Neural progenitor cell (in vitro differentiated cells): ENCODE data around the gene SNUPN. TPM values are rescaled to one million over a fixed set of nuclear protein-coding genes. Genes with fewer than 3 reads are reported as not detected.
A peak's percentile ranks its signal among the peaks of the same experiment; 100 is the strongest.

Experiments used
- DNase-seq: peaks from one replicate; pipeline ENCODE4 v3.0.0-alpha.2; 2016; ENCODE audit warnings: low spot score
- H2AFZ ChIP-seq: fragments of 200-600 bp; sonication (generic); replicated peaks from 2 replicates; pipeline ENCODE4 v1.6.1; 2016; ENCODE audit warnings: antibody characterized with exemption
- H3F3A ChIP-seq: fragments of 200-600 bp; sonication (generic); 2 replicates; pipeline ENCODE4 v1.6.1; 2016; ENCODE audit warnings: antibody characterized with exemption, low read depth
- H3K27ac ChIP-seq: fragments of 200-600 bp; sonication (generic); 2 replicates; pipeline ENCODE4 v1.5.1; 2016; ENCODE audit warnings: mild to moderate bottlenecking
- H3K27me3 ChIP-seq: fragments of 200-600 bp; sonication (generic); 2 replicates; pipeline ENCODE4 v1.6.1; 2016; ENCODE audit warnings: mild to moderate bottlenecking, moderate library complexity
- H3K36me3 ChIP-seq: fragments of 200-600 bp; sonication (generic); 2 replicates; pipeline ENCODE4 v1.5.1; 2016
- H3K4me1 ChIP-seq: fragments of 200-600 bp; sonication (generic); 2 replicates; pipeline ENCODE4 v1.6.1; 2016; ENCODE audit warnings: mixed run types
- H3K4me2 ChIP-seq: fragments of 200-600 bp; sonication (generic); 2 replicates; pipeline ENCODE4 v1.6.1; 2016
- H3K4me3 ChIP-seq: fragments of 200-600 bp; sonication (generic); 2 replicates; pipeline ENCODE4 v1.5.1; 2016
- H3K79me2 ChIP-seq: fragments of 200-600 bp; sonication (generic); 2 replicates; pipeline ENCODE4 v1.6.1; 2016; ENCODE audit warnings: low read depth
- H3K9ac ChIP-seq: fragments of 200-600 bp; sonication (generic); 2 replicates; pipeline ENCODE4 v1.6.1; 2016
- H3K9me3 ChIP-seq: fragments of 200-600 bp; sonication (generic); 2 replicates; pipeline ENCODE4 v1.5.1; 2016; ENCODE audit warnings: low read depth
- H4K20me1 ChIP-seq: fragments of 200-600 bp; sonication (generic); 2 replicates; pipeline ENCODE4 v1.6.1; 2016; ENCODE audit warnings: low read depth
- H3K27ac Mint-ChIP-seq: 3 replicates; pipeline ENCODE4 v1.8.0; 2021; ENCODE audit warnings: mixed read lengths
- H3K27me3 Mint-ChIP-seq: 2 replicates; pipeline ENCODE4 v1.8.0; 2022; ENCODE audit warnings: low read depth, mild to moderate bottlenecking, inconsistent platforms, moderate library complexity, mixed read lengths; ENCODE audit not compliant: insufficient read depth
- H3K36me3 Mint-ChIP-seq: 3 replicates; pipeline ENCODE4 v1.8.0; 2021; ENCODE audit warnings: mixed read lengths
- H3K4me1 Mint-ChIP-seq: 3 replicates; pipeline ENCODE4 v1.8.0; 2021; ENCODE audit warnings: mixed read lengths
- H3K4me3 Mint-ChIP-seq: 3 replicates; pipeline ENCODE4 v1.8.0; 2021; ENCODE audit warnings: mild to moderate bottlenecking, moderate library complexity, mixed read lengths
- H3K9me3 Mint-ChIP-seq: 3 replicates; pipeline ENCODE4 v1.8.0; 2020; ENCODE audit warnings: mixed read lengths
- CTCF ChIP-seq: fragments of 200-600 bp; sonication (generic); IDR thresholded peaks from 2 replicates; pipeline ENCODE4 v1.5.1; 2017; ENCODE audit warnings: antibody characterized with exemption, mild to moderate bottlenecking
- EZH2 ChIP-seq: fragments of 200-600 bp; sonication (generic); IDR thresholded peaks from 2 replicates; pipeline ENCODE4 v1.6.1; 2017; ENCODE audit warnings: antibody characterized with exemption, mild to moderate bottlenecking, moderate library complexity
- EZH2phosphoT487 ChIP-seq: fragments of 200-600 bp; sonication (generic); IDR thresholded peaks from 2 replicates; pipeline ENCODE4 v1.6.1; 2017; ENCODE audit warnings: antibody characterized with exemption
- total RNA-seq: library from RNA; depleted of rRNA; stranded (reverse); fragments of >200 nt; gene quantifications from 2 replicates; pipeline ENCODE4 v1.2.3, GENCODE V29; 2015; ENCODE audit warnings: low replicate concordance

The SNUPN gene
- total RNA-seq, 1 donor from 2014 or later, result 18.4 TPM

DNA sequence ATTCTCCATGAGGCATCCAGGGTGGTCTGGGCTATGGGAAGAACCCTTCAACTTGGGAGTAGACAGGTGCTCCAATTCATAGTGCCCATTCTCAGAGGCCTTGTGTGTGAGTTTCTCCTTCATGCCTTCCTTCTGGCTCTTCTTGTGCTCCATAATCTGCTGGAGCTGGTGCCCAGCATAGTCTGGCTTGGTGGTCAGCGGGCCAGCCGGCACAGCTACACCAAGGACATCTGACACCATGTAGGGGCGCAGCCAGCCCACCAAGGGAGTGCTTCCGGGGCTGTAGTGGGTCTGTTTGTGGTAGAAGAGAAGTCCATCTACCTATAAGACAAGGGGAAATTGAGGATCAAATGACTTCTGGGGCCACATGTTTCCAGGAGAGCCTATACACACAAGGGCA, 27.2 kb downstream of the SNUPN start:
- no peak overlapping the region for H2AFZ ChIP-seq

DNA sequence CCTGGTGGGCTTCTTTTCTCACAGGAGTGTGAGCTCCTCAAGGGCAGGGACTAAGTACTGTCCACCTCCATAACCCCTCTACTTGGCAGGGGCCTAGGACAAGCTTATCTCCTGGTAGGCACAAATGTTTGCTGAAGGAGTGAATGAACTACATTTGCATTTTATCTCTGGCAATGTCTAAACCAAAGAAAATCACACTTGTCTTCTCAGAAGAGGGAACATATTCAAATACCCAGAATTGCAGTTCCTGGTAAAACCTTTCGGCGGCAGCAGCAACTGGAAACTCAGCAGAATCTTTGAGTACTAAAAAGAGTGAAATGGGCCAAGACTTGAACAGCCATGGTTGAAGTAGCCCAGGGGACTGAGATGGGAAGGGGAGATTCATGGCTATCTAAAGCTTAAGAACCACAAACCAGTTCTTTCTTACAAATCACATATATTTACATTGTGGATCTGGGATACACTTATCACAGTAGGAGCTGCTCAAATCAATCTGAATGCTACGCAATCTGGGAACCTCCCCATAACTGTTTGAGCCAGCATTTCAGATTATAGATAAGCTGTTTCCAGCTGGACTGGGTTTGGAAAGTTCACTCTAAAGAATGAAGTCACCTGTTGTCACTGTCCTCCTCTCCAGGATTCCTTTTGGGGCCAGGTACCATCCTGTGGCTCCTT, 27.7 kb downstream of the SNUPN start:
- no peak overlapping the region for H3K9ac ChIP-seq
- no peak overlapping the region for H3K4me2 ChIP-seq
- H3K4me1 ChIP-seq, result no peaks in the 10 kb centered on the region
- Mint-ChIP-seq H3K36me3 (peaks cover 12% of the 10 kb centered on the region), H3K9me3 (no peaks in the 10 kb centered on the region), H3K27me3 (no peaks in the 10 kb centered on the region), H3K4me3 (no peak overlapping the region), H3K27ac (no peak overlapping the region), H3K4me1 (no peaks in the 10 kb centered on the region)
- no peaks in the 10 kb centered on the region for H3K36me3 ChIP-seq
- no peaks in the 10 kb centered on the region for H4K20me1 ChIP-seq
- H3F3A ChIP-seq, result no peaks in the 10 kb centered on the region
- H3K27ac ChIP-seq, result no peak overlapping the region
- DNase-seq, result peak; percentile 24
- no peaks in the 10 kb centered on the region for H3K9me3 ChIP-seq
- no peaks in the 10 kb centered on the region for H3K27me3 ChIP-seq
- no peak overlapping the region for H2AFZ ChIP-seq
- H3K79me2 ChIP-seq, result no peaks in the 10 kb centered on the region
- no peak overlapping the region for H3K4me3 ChIP-seq
- TF ChIP-seq CTCF, result peak; percentile 40
- no peak for TF ChIP-seq EZH2

More for the DNA sequence above, 27.2 kb downstream of the SNUPN start:
- H3F3A ChIP-seq, result no peaks in the 10 kb centered on the region
- no peak overlapping the region for H3K4me3 ChIP-seq
- H3K9ac ChIP-seq, result no peak overlapping the region
- Mint-ChIP-seq H3K9me3 (no peaks in the 10 kb centered on the region), H3K27me3 (no peaks in the 10 kb centered on the region), H3K36me3 (peaks cover 12% of the 10 kb centered on the region), H3K4me3 (no peak overlapping the region), H3K27ac (no peak overlapping the region), H3K4me1 (no peaks in the 10 kb centered on the region)
- no peaks in the 10 kb centered on the region for H3K4me1 ChIP-seq
- H3K27me3 ChIP-seq, result no peaks in the 10 kb centered on the region
- TF ChIP-seq EZH2phosphoT487 (no peak), CTCF (no peak), EZH2 (no peak)
- H3K27ac ChIP-seq, result no peak overlapping the region
- no peaks in the 10 kb centered on the region for H3K9me3 ChIP-seq
- DNase-seq, result no peak
- no peak overlapping the region for H3K4me2 ChIP-seq
- no peaks in the 10 kb centered on the region for H3K79me2 ChIP-seq
- H4K20me1 ChIP-seq, result no peaks in the 10 kb centered on the region
- no peaks in the 10 kb centered on the region for H3K36me3 ChIP-seq

DNA sequence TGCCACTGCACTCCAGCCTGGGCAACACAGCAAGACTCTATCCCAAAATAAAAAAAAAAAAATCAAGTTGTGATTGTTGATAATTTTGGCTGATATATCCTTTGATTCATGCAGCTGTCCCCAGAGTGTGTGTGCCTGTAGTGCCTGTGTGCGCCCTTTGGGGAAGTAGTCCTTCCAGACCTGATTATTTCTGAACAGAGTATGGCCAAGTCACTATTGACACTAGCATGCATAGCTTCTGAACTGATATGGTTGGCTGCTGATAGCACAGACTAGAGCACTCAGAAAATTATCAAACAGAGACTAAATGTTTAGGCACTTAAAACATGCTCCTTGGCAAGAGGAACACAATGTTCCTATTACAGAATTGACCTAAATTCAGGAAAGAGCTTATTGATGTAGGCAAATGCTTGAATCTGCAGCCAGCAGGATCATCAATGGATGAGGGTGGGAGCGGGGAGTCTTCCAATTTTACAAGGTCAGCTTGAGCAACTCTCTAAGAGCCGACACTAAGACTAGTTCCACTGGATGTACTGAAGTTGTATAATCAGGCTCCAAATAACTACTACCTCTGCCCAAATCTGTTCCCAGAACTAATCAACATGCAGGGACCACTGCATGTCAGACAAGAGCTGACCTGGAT, 28.7 kb downstream of the SNUPN start:
- peaks cover 12% of the 10 kb centered on the region for H3K36me3 Mint-ChIP-seq
- Histone ChIP-seq H3K4me1 (no peaks in the 10 kb centered on the region), H3K4me3 (no peak overlapping the region), H3K4me2 (no peak overlapping the region), H4K20me1 (no peaks in the 10 kb centered on the region), H3K9me3 (no peaks in the 10 kb centered on the region), H2AFZ (no peak overlapping the region), H3K27ac (no peak overlapping the region), H3K79me2 (no peaks in the 10 kb centered on the region), H3K27me3 (no peaks in the 10 kb centered on the region), H3K9ac (no peak overlapping the region), H3F3A (no peaks in the 10 kb centered on the region), H3K36me3 (no peaks in the 10 kb centered on the region)
- no peak for DNase-seq
- H3K27me3 Mint-ChIP-seq, result no peaks in the 10 kb centered on the region
- H3K27ac Mint-ChIP-seq, result no peak overlapping the region
- TF ChIP-seq CTCF, result no peak
- TF ChIP-seq EZH2, result no peak
- TF ChIP-seq EZH2phosphoT487, result no peak
- no peak overlapping the region for H3K4me3 Mint-ChIP-seq
- no peaks in the 10 kb centered on the region for H3K9me3 Mint-ChIP-seq
- H3K4me1 Mint-ChIP-seq, result peaks cover 4% of the 10 kb centered on the region
